HG03139 (cell line): ENCODE data around the gene URAD.

Experiments
- ATAC-seq: cut with Tn5 transposase; IDR thresholded peaks from one replicate; pipeline ENCODE4 v1.9.1; 2021; ENCODE audit not compliant: unreplicated experiment

The URAD gene

GRCh38 chr13:28001049-28001448 lies 12.6 kb upstream of the URAD start:
- ATAC-seq = no peak

GRCh38 chr13:28000567-28000966 lies 12.1 kb upstream of the URAD start:
- no peak for ATAC-seq

- ATAC-seq = no peak
Measured at GRCh38 chr13:27997904-27998522, 9.5 kb upstream of the URAD start.

- ATAC-seq = no peak
Measured at GRCh38 chr13:27991881-27992280, 3.4 kb upstream of the URAD start.

- no peak for ATAC-seq
Measured at GRCh38 chr13:27985600-27985999, 2.9 kb downstream of the URAD start.

GRCh38 chr13:27982361-27982760 lies 6.1 kb downstream of the URAD start:
- no peak for ATAC-seq

GRCh38 chr13:27981006-27981708 lies 7.3 kb downstream of the URAD start:
- ATAC-seq = no peak

- ATAC-seq = no peak
Measured at GRCh38 chr13:27980280-27980998, 8.1 kb downstream of the URAD start.

- ATAC-seq = no peak
Measured at GRCh38 chr13:27979765-27980279, 8.7 kb downstream of the URAD start.

- no peak for ATAC-seq
Measured at GRCh38 chr13:27979001-27979643, 9.4 kb downstream of the URAD start.

GRCh38 chr13:27978301-27978968 lies 10.1 kb downstream of the URAD start:
- no peak for ATAC-seq

GRCh38 chr13:27977476-27978300 lies 10.8 kb downstream of the URAD start:
- no peak for ATAC-seq

GRCh38 chr13:27976362-27977091 lies 12.0 kb downstream of the URAD start:
- ATAC-seq = no peak

GRCh38 chr13:27975564-27976361 lies 12.7 kb downstream of the URAD start:
- ATAC-seq = no peak

- ATAC-seq = no peak
Measured at GRCh38 chr13:27973961-27974662, 14.4 kb downstream of the URAD start.

GRCh38 chr13:27973291-27973690 lies 15.2 kb downstream of the URAD start:
- ATAC-seq = no peak

GRCh38 chr13:27972478-27972820 lies 16.0 kb downstream of the URAD start:
- no peak for ATAC-seq
